ENCODE measurements around the gene ADAP1.

Gene ADAP1

GRCh38 chr7:918118-918425 lies 36.4 kb downstream of the ADAP1 start:
- Histone ChIP-seq H3K27ac (ENCODE audit: low read length) (no peak overlapping the region), H3K9me3 (ENCODE audit: control insufficient read depth, insufficient read depth, low read length) (no peaks in the 10 kb centered on the region), H3K36me3 (ENCODE audit: control insufficient read depth, insufficient read depth, low read length) (no peaks in the 10 kb centered on the region), H3K4me1 (ENCODE audit: control insufficient read depth, insufficient read depth, low read length) (no peaks in the 10 kb centered on the region; the same call in 1 of the 2 replicates), H3K27me3 (ENCODE audit: control insufficient read depth, insufficient read depth, low read length) (no peaks in the 10 kb centered on the region), H3K4me3 (ENCODE audit: low read length) (no peak overlapping the region)
- DNase-seq (ENCODE audit: low read depth, low spot score) = no peak
- no CpG with 5 or more reads among the region's 9 CpGs for WGBS (ENCODE audit: insufficient coverage, insufficient read length)

GRCh38 chr7:917255-918117 lies 37.0 kb downstream of the ADAP1 start:
- no peaks in the 10 kb centered on the region for H3K27me3 ChIP-seq (ENCODE audit: control insufficient read depth, insufficient read depth, low read length)
- H3K9me3 ChIP-seq (ENCODE audit: control insufficient read depth, insufficient read depth, low read length) = no peaks in the 10 kb centered on the region
- WGBS (ENCODE audit: insufficient coverage, insufficient read length) = no CpG with 5 or more reads among the region's 33 CpGs
- H3K4me3 ChIP-seq (ENCODE audit: low read length) = no peak overlapping the region
- no peaks in the 10 kb centered on the region for H3K36me3 ChIP-seq (ENCODE audit: control insufficient read depth, insufficient read depth, low read length)
- H3K27ac ChIP-seq (ENCODE audit: low read length) = no peak overlapping the region
- no peak for DNase-seq (ENCODE audit: low read depth, low spot score)
- no peaks in the 10 kb centered on the region for H3K4me1 ChIP-seq (ENCODE audit: control insufficient read depth, insufficient read depth, low read length)

DNA sequence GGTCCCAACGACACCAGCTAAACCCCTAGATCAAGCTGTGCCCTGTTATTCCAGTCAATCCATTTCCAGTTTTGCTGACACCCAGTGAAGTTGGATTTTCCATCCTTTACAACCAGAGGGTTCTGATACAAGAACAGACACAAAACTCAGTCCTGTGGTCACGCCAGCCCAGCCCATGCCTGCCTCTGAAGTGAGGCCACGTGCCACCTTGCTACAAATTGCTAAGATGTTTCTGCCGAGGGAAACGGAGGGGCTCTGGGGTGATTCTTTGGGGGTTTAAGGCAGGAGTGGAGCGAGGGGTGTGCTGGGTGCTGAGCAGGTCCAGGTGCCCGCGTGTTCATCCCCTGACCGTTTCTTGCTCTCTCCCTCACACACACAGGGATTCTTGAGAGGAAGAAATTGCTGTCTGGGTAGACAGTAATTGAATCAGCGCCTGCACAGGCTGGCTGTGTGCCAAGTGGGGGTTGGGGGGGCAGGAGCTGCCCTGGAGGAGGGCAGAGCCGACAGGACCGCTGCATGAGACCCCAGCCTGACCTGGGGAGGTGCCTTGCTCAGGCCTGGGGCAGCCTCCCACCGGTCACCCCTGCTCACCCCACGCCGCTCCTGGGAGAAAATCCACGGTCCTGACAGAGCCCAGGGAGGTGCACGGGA lies 38.1 kb downstream of the ADAP1 start:
- H3K27ac ChIP-seq (ENCODE audit: low read length) = no peak overlapping the region
- no CpG with 5 or more reads among the region's 17 CpGs for WGBS (ENCODE audit: insufficient coverage, insufficient read length)
- H3K27me3 ChIP-seq (ENCODE audit: control insufficient read depth, insufficient read depth, low read length) = no peaks in the 10 kb centered on the region
- H3K9me3 ChIP-seq (ENCODE audit: control insufficient read depth, insufficient read depth, low read length) = no peaks in the 10 kb centered on the region
- no peaks in the 10 kb centered on the region for H3K4me1 ChIP-seq (ENCODE audit: control insufficient read depth, insufficient read depth, low read length)
- H3K4me3 ChIP-seq (ENCODE audit: low read length) = no peak overlapping the region
- no peaks in the 10 kb centered on the region for H3K36me3 ChIP-seq (ENCODE audit: control insufficient read depth, insufficient read depth, low read length)
- DNase-seq (ENCODE audit: low read depth, low spot score) = no peak

GRCh38 chr7:915291-916218 lies 38.9 kb downstream of the ADAP1 start:
- Histone ChIP-seq H3K9me3 (ENCODE audit: control insufficient read depth, insufficient read depth, low read length) (no peaks in the 10 kb centered on the region), H3K36me3 (ENCODE audit: control insufficient read depth, insufficient read depth, low read length) (no peaks in the 10 kb centered on the region), H3K4me1 (ENCODE audit: control insufficient read depth, insufficient read depth, low read length) (no peaks in the 10 kb centered on the region), H3K4me3 (ENCODE audit: low read length) (no peak overlapping the region), H3K27me3 (ENCODE audit: control insufficient read depth, insufficient read depth, low read length) (no peaks in the 10 kb centered on the region), H3K27ac (ENCODE audit: low read length) (no peak overlapping the region)
- no CpG with 5 or more reads among the region's 43 CpGs for WGBS (ENCODE audit: insufficient coverage, insufficient read length)
- DNase-seq (ENCODE audit: low read depth, low spot score) = no peak

GRCh38 chr7:914521-915194 lies 39.8 kb downstream of the ADAP1 start:
- Histone ChIP-seq H3K27me3 (ENCODE audit: control insufficient read depth, insufficient read depth, low read length) (no peaks in the 10 kb centered on the region), H3K9me3 (ENCODE audit: control insufficient read depth, insufficient read depth, low read length) (no peaks in the 10 kb centered on the region), H3K36me3 (ENCODE audit: control insufficient read depth, insufficient read depth, low read length) (no peaks in the 10 kb centered on the region), H3K4me3 (ENCODE audit: low read length) (no peak overlapping the region), H3K4me1 (ENCODE audit: control insufficient read depth, insufficient read depth, low read length) (no peaks in the 10 kb centered on the region; the same call in 1 of the 2 replicates), H3K27ac (ENCODE audit: low read length) (no peak overlapping the region)
- no peak for DNase-seq (ENCODE audit: low read depth, low spot score)
- WGBS (ENCODE audit: insufficient coverage, insufficient read length) = no CpG with 5 or more reads among the region's 16 CpGs

- no peak for DNase-seq (ENCODE audit: low read depth, low spot score)
- H3K9me3 ChIP-seq (ENCODE audit: control insufficient read depth, insufficient read depth, low read length) = no peaks in the 10 kb centered on the region
- H3K4me3 ChIP-seq (ENCODE audit: low read length) = no peak overlapping the region
- H3K27ac ChIP-seq (ENCODE audit: low read length) = no peak overlapping the region
- no peaks in the 10 kb centered on the region; the same call in 1 of the 2 replicates for H3K4me1 ChIP-seq (ENCODE audit: control insufficient read depth, insufficient read depth, low read length)
- no CpG with 5 or more reads among the region's 31 CpGs for WGBS (ENCODE audit: insufficient coverage, insufficient read length)
- H3K36me3 ChIP-seq (ENCODE audit: control insufficient read depth, insufficient read depth, low read length) = no peaks in the 10 kb centered on the region
- no peaks in the 10 kb centered on the region for H3K27me3 ChIP-seq (ENCODE audit: control insufficient read depth, insufficient read depth, low read length)
Measured at GRCh38 chr7:913736-914520, 40.6 kb downstream of the ADAP1 start.

- Histone ChIP-seq H3K27me3 (ENCODE audit: control insufficient read depth, insufficient read depth, low read length) (no peaks in the 10 kb centered on the region), H3K36me3 (ENCODE audit: control insufficient read depth, insufficient read depth, low read length) (no peaks in the 10 kb centered on the region), H3K27ac (ENCODE audit: low read length) (no peak overlapping the region), H3K4me3 (ENCODE audit: low read length) (no peak overlapping the region), H3K9me3 (ENCODE audit: control insufficient read depth, insufficient read depth, low read length) (no peaks in the 10 kb centered on the region), H3K4me1 (ENCODE audit: control insufficient read depth, insufficient read depth, low read length) (peaks cover 3% of the 10 kb centered on the region)
- no peak for DNase-seq (ENCODE audit: low read depth, low spot score)
- WGBS (ENCODE audit: insufficient coverage, insufficient read length) = no CpG with 5 or more reads among the region's 41 CpGs
Measured at GRCh38 chr7:911791-912480, 42.5 kb downstream of the ADAP1 start.

DNA sequence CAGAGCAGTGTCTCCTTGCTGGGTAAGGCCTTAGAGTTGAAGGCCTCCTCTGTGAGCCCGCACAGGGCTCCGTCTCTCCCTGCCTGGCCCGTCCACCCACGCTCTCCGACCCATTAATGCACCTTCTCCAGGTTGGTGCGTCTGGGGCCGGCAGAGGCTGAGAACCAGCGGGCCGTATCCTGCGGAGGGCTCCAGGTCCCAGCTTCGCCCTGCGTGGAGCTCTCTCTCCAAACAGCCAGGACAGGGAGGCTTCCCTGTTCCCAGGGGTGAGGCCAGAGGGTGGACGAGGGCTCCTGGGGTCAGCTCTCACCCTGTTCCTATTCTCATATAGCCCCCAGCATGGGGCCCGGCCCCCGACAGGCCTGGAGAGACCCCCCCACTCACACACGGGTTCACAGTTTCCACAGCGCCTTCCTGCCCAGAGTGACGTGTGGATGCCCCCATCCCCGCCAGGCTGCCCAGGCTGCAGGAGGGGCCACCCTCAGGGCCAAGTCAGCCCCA lies 43.5 kb downstream of the ADAP1 start:
- Histone ChIP-seq H3K27me3 (ENCODE audit: control insufficient read depth, insufficient read depth, low read length) (no peaks in the 10 kb centered on the region), H3K4me1 (ENCODE audit: control insufficient read depth, insufficient read depth, low read length) (peaks cover 3% of the 10 kb centered on the region), H3K4me3 (ENCODE audit: low read length) (no peak overlapping the region), H3K36me3 (ENCODE audit: control insufficient read depth, insufficient read depth, low read length) (no peaks in the 10 kb centered on the region), H3K27ac (ENCODE audit: low read length) (no peak overlapping the region), H3K9me3 (ENCODE audit: control insufficient read depth, insufficient read depth, low read length) (no peaks in the 10 kb centered on the region)
- no CpG with 5 or more reads among the region's 19 CpGs for WGBS (ENCODE audit: insufficient coverage, insufficient read length)
- no peak for DNase-seq (ENCODE audit: low read depth, low spot score)

- Histone ChIP-seq H3K9me3 (ENCODE audit: control insufficient read depth, insufficient read depth, low read length) (no peaks in the 10 kb centered on the region), H3K4me1 (ENCODE audit: control insufficient read depth, insufficient read depth, low read length) (peaks cover 3% of the 10 kb centered on the region), H3K4me3 (ENCODE audit: low read length) (no peak overlapping the region), H3K27me3 (ENCODE audit: control insufficient read depth, insufficient read depth, low read length) (no peaks in the 10 kb centered on the region), H3K27ac (ENCODE audit: low read length) (no peak overlapping the region), H3K36me3 (ENCODE audit: control insufficient read depth, insufficient read depth, low read length) (no peaks in the 10 kb centered on the region)
- DNase-seq (ENCODE audit: low read depth, low spot score) = no peak
- no CpG with 5 or more reads among the region's 11 CpGs for WGBS (ENCODE audit: insufficient coverage, insufficient read length)
Measured at GRCh38 chr7:910441-910861, 44.0 kb downstream of the ADAP1 start.

Data from iPS DF 6.9 (cell line).